ENCODE results near the gene CC2D2B. TPM values are rescaled to one million over a fixed set of nuclear protein-coding genes. Genes with fewer than 3 reads are reported as not detected.
A peak's percentile ranks its signal among the peaks of the same experiment; 100 is the strongest.

CC2D2B gene
- total and polyA plus RNA-seq, 2 experiments from 2014 or later = 0.39 TPM; not detected in 1

GRCh38 chr10:96021332-96021731 is 113.6 kb downstream of the CC2D2B start:
- in situ Hi-C loops (cut with MboI) = loop anchor here (25.0 kb wide), 1 partner anchor 266 kb away; no protein-coding TSS in a partner anchor
- Histone ChIP-seq H3K9me3 (ENCODE audit: low read depth) (no peaks in the 10 kb centered on the region), H3K79me2 (ENCODE audit: insufficient read depth) (no peaks in the 10 kb centered on the region), H3K9me2 (ENCODE audit: insufficient read depth) (no peaks in the 10 kb centered on the region), H3K27ac (no peak overlapping the region), H3K4me3 (no peak overlapping the region), H2AFZ (no peak overlapping the region), H3K36me3 (ENCODE audit: low read depth) (no peaks in the 10 kb centered on the region), H3K9ac (no peak overlapping the region), H3K4me1 (ENCODE audit: insufficient read depth) (no peaks in the 10 kb centered on the region), H3F3A (ENCODE audit: insufficient read depth) (no peaks in the 10 kb centered on the region), H3K4me2 (ENCODE audit: unreplicated experiment) (no peak overlapping the region), H4K20me1 (ENCODE audit: insufficient read depth) (no peaks in the 10 kb centered on the region), H3K27me3 (replicated peaks; ENCODE audit: insufficient read depth) (no peaks in the 10 kb centered on the region; the same call in 1 of the 2 replicates)
- WGBS, 2 experiments (ENCODE audit: low coverage in 1 of 2, low lambda C conversion rate in 2 of 2, missing lambda C conversion rate in 2 of 2) = 28 to 32% methylated on average over 1 of the region's 1 CpG
- DNase-seq = no peak
- TF ChIP-seq EZH2 (IDR thresholded peaks at IDR 0.05; ENCODE audit: insufficient read depth, poor library complexity, severe bottlenecking) (no peak), EZH2phosphoT487 (IDR thresholded peaks at IDR 0.05; ENCODE audit: insufficient read depth, low read depth) (no peak)

GRCh38 chr10:96022739-96023138 is 115.0 kb downstream of the CC2D2B start:
- Histone ChIP-seq H3K4me1 (ENCODE audit: insufficient read depth) (no peaks in the 10 kb centered on the region), H3K4me2 (ENCODE audit: unreplicated experiment) (no peak overlapping the region), H3K9me3 (ENCODE audit: low read depth) (no peaks in the 10 kb centered on the region), H3K79me2 (ENCODE audit: insufficient read depth) (no peaks in the 10 kb centered on the region), H3F3A (ENCODE audit: insufficient read depth) (no peaks in the 10 kb centered on the region), H4K20me1 (ENCODE audit: insufficient read depth) (no peaks in the 10 kb centered on the region), H3K9me2 (ENCODE audit: insufficient read depth) (no peaks in the 10 kb centered on the region), H3K4me3 (no peak overlapping the region), H3K36me3 (ENCODE audit: low read depth) (no peaks in the 10 kb centered on the region), H2AFZ (no peak overlapping the region), H3K27ac (no peak overlapping the region), H3K27me3 (replicated peaks; ENCODE audit: insufficient read depth) (no peaks in the 10 kb centered on the region; the same call in 1 of the 2 replicates), H3K9ac (no peak overlapping the region)
- WGBS, 2 experiments (ENCODE audit: low coverage in 1 of 2, low lambda C conversion rate in 2 of 2, missing lambda C conversion rate in 2 of 2) = 87 to 93% methylated on average over 2 of the region's 2 CpGs
- no peak for DNase-seq
- TF ChIP-seq EZH2phosphoT487 (IDR thresholded peaks at IDR 0.05; ENCODE audit: insufficient read depth, low read depth) (no peak), EZH2 (IDR thresholded peaks at IDR 0.05; ENCODE audit: insufficient read depth, poor library complexity, severe bottlenecking) (no peak)
- in situ Hi-C loops (cut with MboI) = loop anchor here (25.0 kb wide), 1 partner anchor 265 kb away; no protein-coding TSS in a partner anchor

- no peak overlapping the region for H3K4me2 ChIP-seq (ENCODE audit: unreplicated experiment)
- no peak for DNase-seq
- H4K20me1 ChIP-seq (ENCODE audit: insufficient read depth) = no peaks in the 10 kb centered on the region
- H3K27me3 ChIP-seq (replicated peaks; ENCODE audit: insufficient read depth) = no peaks in the 10 kb centered on the region; the same call in 1 of the 2 replicates
- H3K9me3 ChIP-seq (ENCODE audit: low read depth) = no peaks in the 10 kb centered on the region
- in situ Hi-C loops (cut with MboI) = loop anchor here (25.0 kb wide), 1 partner anchor 264 kb away; no protein-coding TSS in a partner anchor
- no peaks in the 10 kb centered on the region for H3K9me2 ChIP-seq (ENCODE audit: insufficient read depth)
- H3F3A ChIP-seq (ENCODE audit: insufficient read depth) = no peaks in the 10 kb centered on the region
- no peaks in the 10 kb centered on the region for H3K4me1 ChIP-seq (ENCODE audit: insufficient read depth)
- H3K79me2 ChIP-seq (ENCODE audit: insufficient read depth) = no peaks in the 10 kb centered on the region
- no peak for TF ChIP-seq EZH2 (IDR thresholded peaks at IDR 0.05; ENCODE audit: insufficient read depth, poor library complexity, severe bottlenecking)
- no peak for TF ChIP-seq EZH2phosphoT487 (IDR thresholded peaks at IDR 0.05; ENCODE audit: insufficient read depth, low read depth)
- no peak overlapping the region for H3K4me3 ChIP-seq
- H3K36me3 ChIP-seq (ENCODE audit: low read depth) = no peaks in the 10 kb centered on the region
- H3K27ac ChIP-seq = no peak overlapping the region
- H3K9ac ChIP-seq = no peak overlapping the region
- no peak overlapping the region for H2AFZ ChIP-seq
Measured at GRCh38 chr10:96023168-96023567, 115.4 kb downstream of the CC2D2B start.

GRCh38 chr10:96025566-96025965 is 117.8 kb downstream of the CC2D2B start:
- no peaks in the 10 kb centered on the region for H3K36me3 ChIP-seq (ENCODE audit: low read depth)
- H3K27ac ChIP-seq = no peak overlapping the region
- no peak overlapping the region for H3K4me2 ChIP-seq (ENCODE audit: unreplicated experiment)
- no peaks in the 10 kb centered on the region for H4K20me1 ChIP-seq (ENCODE audit: insufficient read depth)
- in situ Hi-C loops (cut with MboI) = no loop called here
- H3K27me3 ChIP-seq (replicated peaks; ENCODE audit: insufficient read depth) = no peaks in the 10 kb centered on the region
- H3K9me2 ChIP-seq (ENCODE audit: insufficient read depth) = no peaks in the 10 kb centered on the region
- peak; percentile 27 for DNase-seq
- H3K4me1 ChIP-seq (ENCODE audit: insufficient read depth) = no peaks in the 10 kb centered on the region
- no peaks in the 10 kb centered on the region for H3F3A ChIP-seq (ENCODE audit: insufficient read depth)
- no peaks in the 10 kb centered on the region for H3K9me3 ChIP-seq (ENCODE audit: low read depth)
- 59 to 66% methylated on average over 3 of the region's 3 CpGs for WGBS, 2 experiments (ENCODE audit: low coverage in 1 of 2, low lambda C conversion rate in 2 of 2, missing lambda C conversion rate in 2 of 2)
- H3K4me3 ChIP-seq = no peak overlapping the region
- TF ChIP-seq EZH2 (IDR thresholded peaks at IDR 0.05; ENCODE audit: insufficient read depth, poor library complexity, severe bottlenecking) (no peak), EZH2phosphoT487 (IDR thresholded peaks at IDR 0.05; ENCODE audit: insufficient read depth, low read depth) (no peak)
- no peaks in the 10 kb centered on the region for H3K79me2 ChIP-seq (ENCODE audit: insufficient read depth)
- no peak overlapping the region for H2AFZ ChIP-seq
- no peak overlapping the region for H3K9ac ChIP-seq

GRCh38 chr10:96034625-96035024 is 126.8 kb downstream of the CC2D2B start:
- H3K9me2 ChIP-seq (ENCODE audit: insufficient read depth) = no peaks in the 10 kb centered on the region
- H3K4me1 ChIP-seq (ENCODE audit: insufficient read depth) = no peaks in the 10 kb centered on the region
- no peak overlapping the region for H2AFZ ChIP-seq
- H3K36me3 ChIP-seq (ENCODE audit: low read depth) = no peaks in the 10 kb centered on the region
- no peaks in the 10 kb centered on the region for H3K79me2 ChIP-seq (ENCODE audit: insufficient read depth)
- no peak overlapping the region for H3K27ac ChIP-seq
- TF ChIP-seq EZH2 (IDR thresholded peaks at IDR 0.05; ENCODE audit: insufficient read depth, poor library complexity, severe bottlenecking) (no peak), EZH2phosphoT487 (IDR thresholded peaks at IDR 0.05; ENCODE audit: insufficient read depth, low read depth) (no peak)
- H3K4me2 ChIP-seq (ENCODE audit: unreplicated experiment) = no peak overlapping the region
- 69 to 84% methylated on average over 1 of the region's 1 CpG for WGBS, 2 experiments (ENCODE audit: low coverage in 1 of 2, low lambda C conversion rate in 2 of 2, missing lambda C conversion rate in 2 of 2)
- H3K27me3 ChIP-seq (replicated peaks; ENCODE audit: insufficient read depth) = no peaks in the 10 kb centered on the region
- in situ Hi-C loops (cut with MboI) = no loop called here
- no peak overlapping the region for H3K9ac ChIP-seq
- no peaks in the 10 kb centered on the region for H3K9me3 ChIP-seq (ENCODE audit: low read depth)
- no peaks in the 10 kb centered on the region for H4K20me1 ChIP-seq (ENCODE audit: insufficient read depth)
- H3F3A ChIP-seq (ENCODE audit: insufficient read depth) = no peaks in the 10 kb centered on the region
- DNase-seq = no peak
- H3K4me3 ChIP-seq = no peak overlapping the region

Data from GM23248 (cell line).